ENCODE results near the gene EEF1A2.

Gene EEF1A2

GRCh38 chr20:63498960-63499337 is at the start of gene EEF1A2:
EEF1A2 (minus strand) TSS chr20:63499083; CDS start chr20:63497763, 1,320 bp downstream.
- Histone ChIP-seq H4K20me1 (ENCODE audit: insufficient read depth, low read length) (no peaks in the 10 kb centered on the region), H3K9ac (ENCODE audit: low read length) (no peak within 1 kb of the TSS), H3K4me1 (ENCODE audit: low read length) (no peaks in the 10 kb centered on the region), H3K27me3 (ENCODE audit: low read depth, low read length) (peaks cover 2% of the 10 kb centered on the region; the same call in 1 of the 2 replicates), H3K27ac (ENCODE audit: low read length) (no peak within 1 kb of the TSS), H2AFZ (ENCODE audit: low read depth, low read length) (no peak within 1 kb of the TSS), H3K4me2 (ENCODE audit: low read length) (no peak within 1 kb of the TSS), H3K9me3 (ENCODE audit: insufficient read depth, low read length) (no peaks in the 10 kb centered on the region), H3K4me3 (ENCODE audit: low read length) (no peak within 1 kb of the TSS), H3K79me2 (ENCODE audit: low read length) (no peaks in the 10 kb centered on the region), H3K36me3 (replicated peaks; ENCODE audit: low read depth, low read length) (no peaks in the 10 kb centered on the region)
- TF ChIP-seq, protein P1, sequence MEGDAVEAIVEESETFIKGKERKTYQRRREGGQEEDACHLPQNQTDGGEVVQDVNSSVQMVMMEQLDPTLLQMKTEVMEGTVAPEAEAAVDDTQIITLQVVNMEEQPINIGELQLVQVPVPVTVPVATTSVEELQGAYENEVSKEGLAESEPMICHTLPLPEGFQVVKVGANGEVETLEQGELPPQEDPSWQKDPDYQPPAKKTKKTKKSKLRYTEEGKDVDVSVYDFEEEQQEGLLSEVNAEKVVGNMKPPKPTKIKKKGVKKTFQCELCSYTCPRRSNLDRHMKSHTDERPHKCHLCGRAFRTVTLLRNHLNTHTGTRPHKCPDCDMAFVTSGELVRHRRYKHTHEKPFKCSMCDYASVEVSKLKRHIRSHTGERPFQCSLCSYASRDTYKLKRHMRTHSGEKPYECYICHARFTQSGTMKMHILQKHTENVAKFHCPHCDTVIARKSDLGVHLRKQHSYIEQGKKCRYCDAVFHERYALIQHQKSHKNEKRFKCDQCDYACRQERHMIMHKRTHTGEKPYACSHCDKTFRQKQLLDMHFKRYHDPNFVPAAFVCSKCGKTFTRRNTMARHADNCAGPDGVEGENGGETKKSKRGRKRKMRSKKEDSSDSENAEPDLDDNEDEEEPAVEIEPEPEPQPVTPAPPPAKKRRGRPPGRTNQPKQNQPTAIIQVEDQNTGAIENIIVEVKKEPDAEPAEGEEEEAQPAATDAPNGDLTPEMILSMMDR (IDR thresholded peaks at IDR 0.05; ENCODE audit: low read depth, low read length), result no peak
- no peak for TF ChIP-seq EZH2phosphoT487 (IDR thresholded peaks at IDR 0.05; ENCODE audit: low read depth)

DNA sequence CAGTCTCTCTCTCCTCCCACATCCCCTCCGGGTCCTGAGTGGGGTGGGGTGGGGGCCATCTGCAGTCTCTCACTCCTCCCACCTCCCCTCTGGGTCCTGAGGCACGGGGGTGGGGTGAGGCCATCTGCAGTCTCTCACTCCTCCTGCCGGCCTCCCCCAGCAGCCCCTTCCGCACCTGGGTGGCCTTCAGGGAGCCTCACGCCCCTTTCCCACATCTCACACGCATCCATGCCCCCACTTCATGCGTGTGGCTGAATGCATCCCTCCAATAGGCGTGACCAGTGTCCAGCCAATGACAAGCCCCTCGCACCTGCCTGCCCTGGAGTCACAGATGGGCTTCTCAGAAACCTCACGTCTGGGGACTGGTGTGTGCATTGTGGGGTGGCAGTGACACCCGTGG is 49.7 kb upstream of the EEF1A2 start:
- H3K27ac ChIP-seq (ENCODE audit: low read length), result no peak overlapping the region
- peaks cover 10% of the 10 kb centered on the region for H3K4me1 ChIP-seq (ENCODE audit: low read length)

GRCh38 chr20:63547725-63548480 is 49.0 kb upstream of the EEF1A2 start, which contains the start of gene SRMS:
SRMS (minus strand) TSS chr20:63547749; CDS start chr20:63547463, 286 bp downstream.
- H3K9ac ChIP-seq (ENCODE audit: low read length), result no peak within 1 kb of the TSS
- peaks cover 4% of the 10 kb centered on the region; the same call in 1 of the 2 replicates for H4K20me1 ChIP-seq (ENCODE audit: insufficient read depth, low read length)
- peaks cover 9% of the 10 kb centered on the region for H3K4me1 ChIP-seq (ENCODE audit: low read length)
- no peaks in the 10 kb centered on the region for H3K36me3 ChIP-seq (replicated peaks; ENCODE audit: low read depth, low read length)
- no peak within 1 kb of the TSS for H3K27ac ChIP-seq (ENCODE audit: low read length)
- peaks cover 75% of the 10 kb centered on the region for H3K27me3 ChIP-seq (ENCODE audit: low read depth, low read length)
- no peak within 1 kb of the TSS for H2AFZ ChIP-seq (ENCODE audit: low read depth, low read length)
- no peak within 1 kb of the TSS for H3K4me2 ChIP-seq (ENCODE audit: low read length)
- H3K9me3 ChIP-seq (ENCODE audit: insufficient read depth, low read length), result no peaks in the 10 kb centered on the region
- H3K4me3 ChIP-seq (ENCODE audit: low read length), result no peak within 1 kb of the TSS
- H3K79me2 ChIP-seq (ENCODE audit: low read length), result no peaks in the 10 kb centered on the region
- TF ChIP-seq, protein P1 (IDR thresholded peaks at IDR 0.05; ENCODE audit: low read depth, low read length), result no peak
- TF ChIP-seq EZH2phosphoT487 (IDR thresholded peaks at IDR 0.05; ENCODE audit: low read depth), result no peak

More for the DNA sequence above, 49.7 kb upstream of the EEF1A2 start:
- Histone ChIP-seq H3K36me3 (replicated peaks; ENCODE audit: low read depth, low read length) (no peaks in the 10 kb centered on the region), H3K79me2 (ENCODE audit: low read length) (no peaks in the 10 kb centered on the region), H3K4me2 (ENCODE audit: low read length) (no peak overlapping the region), H3K4me3 (ENCODE audit: low read length) (no peak overlapping the region), H3K27me3 (ENCODE audit: low read depth, low read length) (peaks cover 78% of the 10 kb centered on the region), H3K9me3 (ENCODE audit: insufficient read depth, low read length) (no peaks in the 10 kb centered on the region), H4K20me1 (ENCODE audit: insufficient read depth, low read length) (peaks cover 4% of the 10 kb centered on the region; the same call in 1 of the 2 replicates), H3K9ac (ENCODE audit: low read length) (no peak overlapping the region), H2AFZ (ENCODE audit: low read depth, low read length) (no peak overlapping the region)
- TF ChIP-seq, protein P1 (IDR thresholded peaks at IDR 0.05; ENCODE audit: low read depth, low read length), result no peak
- no peak for TF ChIP-seq EZH2phosphoT487 (IDR thresholded peaks at IDR 0.05; ENCODE audit: low read depth)

DNA sequence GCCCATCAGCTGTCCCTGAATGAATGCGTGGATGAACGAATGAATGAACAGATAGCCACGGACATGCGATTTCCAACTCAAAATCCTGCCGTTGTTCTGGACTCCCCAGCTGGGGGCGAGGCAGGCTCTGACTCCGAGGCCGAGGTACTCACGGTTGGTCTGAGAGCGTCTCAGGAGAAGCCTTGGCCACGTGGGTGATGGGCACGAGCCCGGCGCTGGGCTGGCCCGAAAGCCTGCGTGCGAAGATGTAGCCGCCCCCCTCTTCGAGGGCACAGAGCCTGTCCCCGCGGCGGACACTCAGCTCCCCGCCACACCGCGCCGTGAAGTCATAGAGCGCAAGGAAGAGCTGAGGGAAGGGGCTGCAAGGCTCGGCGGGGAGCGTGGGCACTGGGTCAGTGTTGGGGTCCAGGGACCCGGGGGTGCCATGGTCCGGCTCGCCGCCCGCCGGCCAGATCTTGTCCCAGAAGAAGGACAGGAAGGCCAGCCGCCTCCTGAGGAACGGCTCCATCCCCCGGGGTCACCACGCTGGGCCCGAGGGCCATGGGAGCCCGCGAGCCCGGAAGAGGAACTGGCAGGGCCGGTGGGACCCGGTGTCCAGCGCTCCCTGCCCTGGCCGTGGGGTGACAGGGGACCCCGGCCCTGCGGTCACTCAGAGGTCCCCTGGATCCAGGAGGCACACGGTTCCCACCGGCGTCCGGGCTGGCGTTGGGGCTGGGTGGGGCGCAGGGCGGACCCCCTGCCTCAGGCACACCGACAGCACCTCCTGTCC is 48.3 kb upstream of the EEF1A2 start:
- Histone ChIP-seq H3K27ac (ENCODE audit: low read length) (no peak overlapping the region), H3K79me2 (ENCODE audit: low read length) (no peaks in the 10 kb centered on the region), H3K9me3 (ENCODE audit: insufficient read depth, low read length) (no peaks in the 10 kb centered on the region), H2AFZ (ENCODE audit: low read depth, low read length) (no peak overlapping the region), H3K9ac (ENCODE audit: low read length) (no peak overlapping the region), H3K4me2 (ENCODE audit: low read length) (no peak overlapping the region), H3K27me3 (ENCODE audit: low read depth, low read length) (peaks cover 67% of the 10 kb centered on the region), H4K20me1 (ENCODE audit: insufficient read depth, low read length) (peaks cover 4% of the 10 kb centered on the region; the same call in 1 of the 2 replicates), H3K4me3 (ENCODE audit: low read length) (no peak overlapping the region), H3K36me3 (replicated peaks; ENCODE audit: low read depth, low read length) (no peaks in the 10 kb centered on the region), H3K4me1 (ENCODE audit: low read length) (peaks cover 11% of the 10 kb centered on the region)
- TF ChIP-seq EZH2phosphoT487 (IDR thresholded peaks at IDR 0.05; ENCODE audit: low read depth), result no peak
- TF ChIP-seq, protein P1 (IDR thresholded peaks at IDR 0.05; ENCODE audit: low read depth, low read length), result no peak
